Measurements from ENCODE around the gene TPRG1. TPM values are rescaled to one million over a fixed set of nuclear protein-coding genes. Genes with fewer than 3 reads are reported as not detected.

TPRG1 gene
- total and polyA plus RNA-seq, 2 donors (not counting 1 experiment from before 2014, with no cell fraction given), result 0.21 to 0.39 TPM

DNA sequence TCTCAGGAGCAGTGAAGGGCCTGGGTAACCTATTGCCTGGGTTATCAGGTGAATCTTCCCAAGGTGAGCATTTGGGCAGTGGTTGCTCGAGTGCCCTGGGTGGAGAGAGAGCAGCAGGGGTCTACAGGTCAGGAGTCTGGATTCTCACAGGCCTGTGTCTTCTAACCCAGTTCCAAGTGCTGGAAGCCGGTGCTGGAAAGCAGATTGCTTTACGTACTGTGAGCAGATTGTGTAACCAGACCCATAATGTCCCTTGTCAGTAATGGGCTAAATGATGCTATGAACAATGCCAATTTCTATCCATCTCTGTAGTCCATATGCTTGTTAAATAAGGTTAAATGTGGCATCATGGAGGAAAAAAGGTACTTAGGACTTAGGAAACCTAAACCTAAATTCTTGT is 106.5 kb downstream of the TPRG1 start:
- TF ChIP-seq CTCF (IDR thresholded peaks at IDR 0.05) (no peak), EZH2 (IDR thresholded peaks at IDR 0.05; ENCODE audit: borderline replicate concordance, insufficient read depth, low read depth, low read length, poor library complexity, severe bottlenecking) (no peak)
- H3K27me3 ChIP-seq (replicated peaks in 1 of 4; ENCODE audit: control extremely low read depth in 1 of 4, control insufficient read depth in 3 of 4, insufficient read depth in 4 of 4, low read length in 3 of 4), result peaks cover 0 to 7% (median 0%) of the 10 kb centered on the region in 4 experiments
- no peaks in the 10 kb centered on the region for H3K9me3 ChIP-seq (ENCODE audit: control extremely low read depth in 1 of 3, control insufficient read depth in 2 of 3, insufficient read depth in 1 of 3, low read length in 2 of 3)
- intact Hi-C loops (cut with micrococcal nuclease), result no loop called here
- ATAC-seq (ENCODE audit: low read depth), result no peak
- no peak overlapping the region for H3K4me3 ChIP-seq (ENCODE audit: control extremely low read depth in 1 of 5, extremely low read depth in 1 of 5, insufficient read depth in 1 of 5, low read depth in 2 of 5, low read length in 4 of 5)
- H3K27ac ChIP-seq (ENCODE audit: low read length in 2 of 2), result no peak overlapping the region
- 94% methylated on average over 3 of the region's 3 CpGs for WGBS (ENCODE audit: insufficient coverage)
- no peak overlapping the region for H2AFZ ChIP-seq (ENCODE audit: insufficient read depth, low read depth, low read length, poor library complexity, severe bottlenecking)
- no peak overlapping the region for H3K4me2 ChIP-seq (replicated peaks; ENCODE audit: low read depth, low read length, poor library complexity, severe bottlenecking)
- H3K36me3 ChIP-seq (replicated peaks in 1 of 2; ENCODE audit: control extremely low read depth in 1 of 2, control insufficient read depth in 1 of 2, extremely low read depth in 1 of 2, insufficient read depth in 2 of 2, low read length in 1 of 2), result no peaks in the 10 kb centered on the region
- H3K4me1 ChIP-seq (ENCODE audit: control insufficient read depth in 2 of 2, insufficient read depth in 2 of 2, low read length in 2 of 2), result peaks cover 0 to 5% of the 10 kb centered on the region in 2 donors
- Mint-ChIP-seq H3K27ac (no peak overlapping the region), H3K9me3 (ENCODE audit: insufficient read depth) (no peaks in the 10 kb centered on the region), H3K4me1 (peaks cover 10% of the 10 kb centered on the region), H3K4me3 (no peak overlapping the region), H3K27me3 (peaks cover 14% of the 10 kb centered on the region)
- no peak overlapping the region for H3K9ac ChIP-seq (ENCODE audit: low read length)
- H3K79me2 ChIP-seq (ENCODE audit: control insufficient read depth, insufficient read depth, low read length), result no peaks in the 10 kb centered on the region
- POLR2A ChIA-PET, result no interaction called here
- DNase-seq, result no peak
- CTCF ChIA-PET, result no interaction called here
- H4K20me1 ChIP-seq (ENCODE audit: control insufficient read depth, insufficient read depth, low read length, poor library complexity, severe bottlenecking), result no peaks in the 10 kb centered on the region

DNA sequence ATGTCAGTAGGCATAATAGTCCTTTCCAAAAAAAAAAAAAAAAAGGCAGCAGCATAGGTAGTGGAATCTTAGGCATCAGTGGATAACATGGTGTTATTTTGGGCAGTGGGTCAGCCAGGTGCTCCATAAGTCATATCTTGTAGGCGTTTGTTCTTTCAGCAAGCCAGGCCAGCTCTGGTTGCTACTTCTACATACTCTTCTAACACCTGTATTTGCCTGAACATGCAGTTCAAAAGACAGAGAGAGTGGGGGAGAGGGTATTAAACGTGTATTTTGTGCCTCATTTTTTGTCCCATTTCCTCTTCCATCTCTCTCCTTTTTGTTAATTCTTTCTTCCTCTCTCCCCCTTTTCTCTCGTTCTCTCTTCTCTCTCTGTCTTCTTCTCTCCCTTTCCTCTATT is 110.4 kb downstream of the TPRG1 start:
- H3K27me3 ChIP-seq (replicated peaks in 1 of 4; ENCODE audit: control extremely low read depth in 1 of 4, control insufficient read depth in 3 of 4, insufficient read depth in 4 of 4, low read length in 3 of 4), result peaks cover 0 to 7% (median 0%) of the 10 kb centered on the region in 4 experiments
- H3K4me3 ChIP-seq (ENCODE audit: control extremely low read depth in 1 of 5, extremely low read depth in 1 of 5, insufficient read depth in 1 of 5, low read depth in 2 of 5, low read length in 4 of 5), result no peak overlapping the region
- H3K4me2 ChIP-seq (replicated peaks; ENCODE audit: low read depth, low read length, poor library complexity, severe bottlenecking), result no peak overlapping the region
- H3K4me1 ChIP-seq (ENCODE audit: control insufficient read depth in 2 of 2, insufficient read depth in 2 of 2, low read length in 2 of 2), result peaks cover 0 to 6% of the 10 kb centered on the region in 2 donors
- ATAC-seq (ENCODE audit: low read depth) (no peak), DNase-seq (no peak)
- H3K4me1 Mint-ChIP-seq, result peaks cover 12% of the 10 kb centered on the region
- H3K27ac Mint-ChIP-seq, result no peak overlapping the region
- H3K79me2 ChIP-seq (ENCODE audit: control insufficient read depth, insufficient read depth, low read length), result no peaks in the 10 kb centered on the region
- H2AFZ ChIP-seq (ENCODE audit: insufficient read depth, low read depth, low read length, poor library complexity, severe bottlenecking), result no peak overlapping the region
- ChIA-PET CTCF (no interaction called here), POLR2A (no interaction called here)
- H4K20me1 ChIP-seq (ENCODE audit: control insufficient read depth, insufficient read depth, low read length, poor library complexity, severe bottlenecking), result no peaks in the 10 kb centered on the region
- H3K27me3 Mint-ChIP-seq, result peaks cover 16% of the 10 kb centered on the region
- no peak overlapping the region for H3K9ac ChIP-seq (ENCODE audit: low read length)
- no peaks in the 10 kb centered on the region for H3K9me3 Mint-ChIP-seq (ENCODE audit: insufficient read depth)
- no peak overlapping the region for H3K27ac ChIP-seq (ENCODE audit: low read length in 2 of 2)
- no peaks in the 10 kb centered on the region for H3K36me3 ChIP-seq (replicated peaks in 1 of 2; ENCODE audit: control extremely low read depth in 1 of 2, control insufficient read depth in 1 of 2, extremely low read depth in 1 of 2, insufficient read depth in 2 of 2, low read length in 1 of 2)
- intact Hi-C loops (cut with micrococcal nuclease), result no loop called here
- WGBS (ENCODE audit: insufficient coverage), result no CpG with 5 or more reads among the region's 3 CpGs
- TF ChIP-seq CTCF (IDR thresholded peaks at IDR 0.05) (no peak), EZH2 (IDR thresholded peaks at IDR 0.05; ENCODE audit: borderline replicate concordance, insufficient read depth, low read depth, low read length, poor library complexity, severe bottlenecking) (no peak)
- H3K9me3 ChIP-seq (ENCODE audit: control extremely low read depth in 1 of 3, control insufficient read depth in 2 of 3, insufficient read depth in 1 of 3, low read length in 2 of 3), result no peaks in the 10 kb centered on the region
- no peak overlapping the region for H3K4me3 Mint-ChIP-seq

Measured in B cell (primary cell).